Panc1 (cell line): ENCODE results near the gene LRRC1.

ENCODE experiments used
- CTCF ChIP-seq: fragments of 450-650 bp; IDR thresholded peaks from 2 replicates; pipeline ENCODE4 v1.5.1; 2017; ENCODE audit warnings: mild to moderate bottlenecking
- POLR2AphosphoS5 ChIP-seq: IDR thresholded peaks from 2 replicates; pipeline ENCODE4 v1.6.1; 2012; ENCODE audit warnings: mild to moderate bottlenecking, low read depth, low read length, moderate library complexity
- TCF7L2 ChIP-seq: IDR thresholded peaks from 2 replicates; pipeline ENCODE4 v1.6.1; 2011; ENCODE audit warnings: mild to moderate bottlenecking, low read depth, low read length, inconsistent platforms

DNA sequence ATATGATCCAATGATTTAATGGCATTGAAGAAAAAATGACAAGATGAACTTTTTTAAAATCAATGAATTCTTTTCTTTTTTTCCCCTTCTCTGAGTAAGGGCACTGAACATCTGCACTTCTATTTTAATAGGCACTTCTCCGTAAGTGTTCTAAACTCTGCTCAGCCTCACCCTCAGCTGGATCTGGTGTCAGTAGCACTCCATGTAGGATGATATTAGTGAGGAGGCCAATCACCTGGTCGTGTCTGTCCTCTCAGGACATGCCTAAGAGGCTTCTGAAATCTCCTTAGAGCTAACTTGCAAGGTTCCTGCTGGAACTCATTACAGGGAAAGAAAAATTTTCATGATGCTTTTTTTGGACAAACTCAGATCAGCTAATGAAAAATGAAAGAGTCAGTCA is 167.8 kb downstream of the LRRC1 start:
- TF ChIP-seq CTCF = no peak
- TF ChIP-seq POLR2AphosphoS5 = no peak
- no peak for TF ChIP-seq TCF7L2
